Fibroblast of mammary gland (primary cell): ENCODE results near the gene MYL12A.

ENCODE experiments used
- DNase-seq: peaks from one replicate; pipeline ENCODE4 v3.0.0-alpha.2; 2010; ENCODE audit warnings: low read depth
- H3K4me3 ChIP-seq: 2 replicates; pipeline ENCODE4 v1.5.1; 2011; ENCODE audit warnings: low read depth, mild to moderate bottlenecking, low read length, moderate library complexity; ENCODE audit not compliant: control insufficient read depth
- TF ChIP-seq, protein P1 (sequence below): conservative IDR thresholded peaks from 2 replicates; pipeline ENCODE4 v1.5.1; 2011; ENCODE audit warnings: low read depth, low read length, inconsistent platforms; ENCODE audit not compliant: control insufficient read depth, insufficient read depth

MYL12A gene

GRCh38 chr18:3297025-3297984, 49.7 kb downstream of the MYL12A start:
- TF ChIP-seq, protein P1, sequence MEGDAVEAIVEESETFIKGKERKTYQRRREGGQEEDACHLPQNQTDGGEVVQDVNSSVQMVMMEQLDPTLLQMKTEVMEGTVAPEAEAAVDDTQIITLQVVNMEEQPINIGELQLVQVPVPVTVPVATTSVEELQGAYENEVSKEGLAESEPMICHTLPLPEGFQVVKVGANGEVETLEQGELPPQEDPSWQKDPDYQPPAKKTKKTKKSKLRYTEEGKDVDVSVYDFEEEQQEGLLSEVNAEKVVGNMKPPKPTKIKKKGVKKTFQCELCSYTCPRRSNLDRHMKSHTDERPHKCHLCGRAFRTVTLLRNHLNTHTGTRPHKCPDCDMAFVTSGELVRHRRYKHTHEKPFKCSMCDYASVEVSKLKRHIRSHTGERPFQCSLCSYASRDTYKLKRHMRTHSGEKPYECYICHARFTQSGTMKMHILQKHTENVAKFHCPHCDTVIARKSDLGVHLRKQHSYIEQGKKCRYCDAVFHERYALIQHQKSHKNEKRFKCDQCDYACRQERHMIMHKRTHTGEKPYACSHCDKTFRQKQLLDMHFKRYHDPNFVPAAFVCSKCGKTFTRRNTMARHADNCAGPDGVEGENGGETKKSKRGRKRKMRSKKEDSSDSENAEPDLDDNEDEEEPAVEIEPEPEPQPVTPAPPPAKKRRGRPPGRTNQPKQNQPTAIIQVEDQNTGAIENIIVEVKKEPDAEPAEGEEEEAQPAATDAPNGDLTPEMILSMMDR, result peak; percentile 38
- peak; percentile 95 for DNase-seq
- H3K4me3 ChIP-seq, result peak overlapping the region; percentile 63

- H3K4me3 ChIP-seq, result no peak overlapping the region
- no peak for DNase-seq
- TF ChIP-seq, protein P1, result no peak
Observed at GRCh38 chr18:3304832-3305231, 57.2 kb downstream of the MYL12A start.

- H3K4me3 ChIP-seq, result no peak overlapping the region
- peak; percentile 99 for DNase-seq
- TF ChIP-seq, protein P1, result no peak
Observed at GRCh38 chr18:3305354-3305762, 57.8 kb downstream of the MYL12A start.
